NCI-H460 (cell line): ENCODE data around the gene SERPINB8. TPM values are rescaled to one million over a fixed set of nuclear protein-coding genes. Genes with fewer than 3 reads are reported as not detected.
A peak's percentile ranks its signal among the peaks of the same experiment; 100 is the strongest.

Experiments
- DNase-seq: peaks from one replicate; pipeline ENCODE4 v3.0.0-alpha.2; 2016; ENCODE audit warnings: low read depth; ENCODE audit errors: extremely low read depth
- total RNA-seq: library from RNA; depleted of rRNA; stranded (reverse); fragments of >200 nt; shearing (Covaris generic); gene quantifications from 2 replicates; pipeline ENCODE4 v1.2.3, GENCODE V29; 2014

SERPINB8 gene
- total RNA-seq, 1 experiment from 2014 or later, result 54.6 TPM

GRCh38 chr18:63963615-63964256 is 6.1 kb upstream of the SERPINB8 start:
- DNase-seq, result peak; percentile 41

DNA sequence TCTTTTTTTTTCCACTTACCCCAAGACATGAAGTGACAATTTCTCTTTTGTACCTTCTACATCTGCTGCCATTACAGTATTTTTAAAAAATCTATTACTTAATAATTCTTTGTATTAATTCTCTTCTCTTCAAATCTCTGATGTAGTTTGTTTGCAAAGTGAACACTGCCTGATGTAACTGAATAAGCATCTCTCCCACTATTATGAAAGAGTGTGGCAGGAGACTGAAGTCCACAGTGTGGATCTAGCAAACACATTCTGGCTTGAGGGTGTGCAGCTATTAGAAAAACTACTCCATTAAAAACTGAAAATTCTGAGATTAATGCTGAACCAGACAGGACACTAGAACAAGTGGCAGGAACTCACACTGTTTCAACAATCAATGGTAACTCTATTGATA is 5.0 kb upstream of the SERPINB8 start:
- DNase-seq, result no peak

DNA sequence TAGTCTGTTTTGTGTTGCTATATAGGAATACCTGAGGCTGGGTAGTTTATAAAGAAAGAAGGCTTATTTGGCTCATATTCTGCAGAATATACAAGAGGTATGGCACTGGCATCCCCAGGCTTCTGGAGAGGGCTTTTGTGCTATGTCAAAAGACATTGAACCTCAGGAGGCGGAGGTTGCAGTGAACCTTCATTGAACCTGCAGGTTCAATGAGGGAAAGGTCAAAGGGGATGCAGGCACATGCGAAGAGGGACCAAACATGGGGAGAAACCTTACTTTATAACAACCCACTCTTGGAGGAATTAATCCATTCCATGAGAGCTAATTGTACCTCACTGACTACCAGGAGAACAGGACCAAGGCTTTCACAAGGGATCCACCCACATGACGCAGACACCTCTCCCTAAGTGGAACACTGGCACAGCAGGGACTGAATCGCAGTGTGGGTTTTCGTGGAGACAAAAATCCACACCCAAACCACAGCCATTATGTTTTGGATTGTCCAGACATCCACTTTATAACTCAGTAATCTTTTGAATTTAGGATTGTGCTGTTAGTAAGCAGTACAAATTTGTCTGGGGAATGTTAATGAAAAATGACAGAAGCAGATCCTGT is 4.1 kb upstream of the SERPINB8 start:
- DNase-seq, result no peak

- DNase-seq, result peak; percentile 38
These were observed 926 bp downstream of the SERPINB8 start for GRCh38 chr18:63970809-63971205.

DNA sequence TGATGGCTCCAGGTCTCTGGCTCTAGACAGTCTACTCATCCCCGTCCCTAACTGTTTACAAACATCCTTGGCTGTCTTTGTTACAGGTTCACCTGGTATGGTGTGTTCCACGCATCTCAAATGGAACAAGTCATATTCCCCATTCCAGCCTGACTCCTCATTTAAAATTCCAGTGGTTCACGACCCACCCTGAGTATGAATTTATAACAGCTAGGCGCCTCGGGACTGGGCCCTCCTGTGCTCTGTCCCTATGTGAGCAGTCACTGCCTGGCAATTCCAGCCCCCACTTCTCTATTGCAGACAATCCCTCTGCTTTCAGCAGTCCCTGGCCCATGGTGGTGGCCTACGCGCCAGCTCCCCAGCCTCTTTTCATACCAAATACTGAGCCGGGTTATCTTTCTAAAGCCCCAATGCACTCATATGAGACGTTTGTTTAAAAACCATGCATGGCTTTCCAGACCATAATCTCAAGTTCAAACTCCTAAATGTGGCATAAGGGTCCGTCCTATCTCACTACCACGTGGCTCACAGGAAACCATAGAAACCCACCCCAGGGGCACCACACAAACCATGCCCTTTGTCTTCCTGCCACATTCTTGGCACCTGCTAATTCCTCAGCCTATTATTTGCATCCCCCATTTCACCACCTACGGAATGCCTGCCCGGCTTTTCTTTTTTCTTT is 1.6 kb downstream of the SERPINB8 start:
- DNase-seq, result no peak

DNA sequence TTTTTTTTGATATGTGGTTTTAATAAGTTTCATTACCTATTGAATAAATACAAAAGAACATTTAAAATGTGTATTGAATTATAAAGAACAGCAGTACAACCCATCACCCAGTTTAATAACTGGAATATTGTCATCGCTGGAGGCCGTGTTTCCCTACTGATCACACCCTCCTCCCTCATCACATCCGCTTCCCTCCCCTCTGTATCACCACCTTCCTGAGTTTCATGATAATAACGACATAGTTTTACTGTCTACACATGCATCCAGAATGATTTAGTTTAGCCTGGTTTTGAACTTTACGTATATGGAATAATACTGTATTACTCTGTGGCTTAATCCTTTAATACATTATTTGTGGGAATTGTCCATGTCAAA is 2.1 kb downstream of the SERPINB8 start:
- no peak for DNase-seq

DNA sequence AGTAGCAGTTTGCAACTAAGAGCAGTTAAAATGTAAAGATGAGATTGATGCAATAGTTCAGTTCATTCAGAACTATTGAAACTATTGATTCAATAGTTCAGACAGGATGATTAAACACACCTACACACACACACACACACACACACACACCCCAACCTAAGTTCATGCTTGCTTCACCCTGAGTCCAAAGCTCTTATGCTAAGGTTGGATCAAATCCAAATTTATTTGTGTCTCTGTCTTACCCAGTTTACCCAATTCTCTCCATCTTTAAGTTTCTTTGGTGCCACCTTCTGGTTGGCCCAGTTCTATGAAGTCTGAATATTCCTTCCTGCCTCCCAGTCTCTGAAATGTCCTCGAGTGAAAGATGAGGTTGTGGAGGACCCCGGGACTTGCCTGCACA is 5.1 kb downstream of the SERPINB8 start:
- peak; percentile 35 for DNase-seq

GRCh38 chr18:63975628-63976027 is 5.7 kb downstream of the SERPINB8 start:
- DNase-seq, result no peak

DNA sequence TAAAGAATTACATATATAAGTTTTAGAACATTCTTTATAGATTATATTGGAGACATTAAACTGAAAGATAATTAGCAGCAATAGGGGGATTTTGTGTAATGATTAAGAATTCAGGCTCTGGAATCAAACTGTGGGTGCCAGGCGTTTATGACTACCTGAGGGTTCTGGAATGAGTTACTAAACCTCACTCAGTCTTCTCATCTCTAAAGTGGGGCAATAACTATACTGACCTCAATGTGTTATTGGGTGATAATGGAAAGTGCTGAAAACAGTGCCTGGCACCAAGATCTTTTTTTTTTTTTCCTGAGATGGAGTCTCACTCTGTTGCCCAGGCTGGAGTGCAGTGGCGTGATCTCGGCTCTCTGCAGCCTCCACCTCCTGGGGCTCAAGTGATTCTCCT is 7.2 kb downstream of the SERPINB8 start:
- DNase-seq, result no peak

DNA sequence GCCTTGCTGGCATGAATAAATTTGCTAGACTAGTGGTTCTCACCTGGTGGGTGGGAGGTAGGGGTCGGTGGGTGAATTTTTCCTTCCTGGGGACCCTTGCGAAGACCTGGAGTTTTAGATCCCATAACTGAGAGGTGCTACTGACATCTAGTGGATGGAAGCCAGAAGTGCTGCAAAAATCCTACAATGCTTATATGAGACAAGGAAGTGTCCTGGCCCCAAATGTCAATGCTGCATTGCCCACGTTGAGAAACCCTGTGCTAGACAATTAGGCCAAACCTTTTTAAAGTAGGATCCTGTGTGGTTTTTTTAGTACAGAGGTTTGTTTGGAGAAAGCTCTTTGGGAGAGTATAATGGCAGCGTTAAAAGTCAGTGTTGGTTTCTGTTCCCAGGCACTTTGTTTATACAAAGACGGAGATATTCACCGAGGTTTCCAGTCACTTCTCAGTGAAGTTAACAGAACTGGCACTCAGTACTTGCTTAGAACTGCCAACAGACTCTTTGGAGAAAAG is 9.6 kb downstream of the SERPINB8 start:
- DNase-seq, result peak; percentile 45

- DNase-seq, result no peak
These were observed 10.1 kb downstream of the SERPINB8 start for GRCh38 chr18:63980027-63980426.

DNA sequence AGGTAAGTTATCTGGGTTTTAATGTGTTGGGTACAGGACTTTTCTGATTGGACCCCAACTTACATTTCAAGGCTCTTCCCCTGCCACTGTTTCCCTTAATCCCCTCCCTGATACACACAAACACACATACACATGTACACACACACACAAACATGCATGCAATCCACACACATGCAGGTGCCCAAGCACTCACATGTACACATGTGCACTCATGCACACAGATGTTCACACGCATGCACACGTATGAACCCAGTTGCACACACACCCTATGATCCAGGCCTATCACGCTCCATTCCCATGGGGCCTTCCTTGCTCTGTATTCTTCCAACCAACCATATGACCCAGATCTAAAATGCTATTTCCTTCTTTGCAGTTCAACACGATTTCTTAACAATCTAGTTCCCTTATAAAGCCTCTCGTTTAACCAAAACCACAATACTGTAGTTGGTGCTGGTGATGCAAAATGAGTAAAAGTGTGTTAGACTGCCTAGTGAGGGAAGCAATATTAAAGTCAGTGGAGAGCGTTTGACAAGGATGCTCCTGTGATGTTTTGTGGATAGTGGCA is 11.1 kb downstream of the SERPINB8 start:
- DNase-seq, result no peak

DNA sequence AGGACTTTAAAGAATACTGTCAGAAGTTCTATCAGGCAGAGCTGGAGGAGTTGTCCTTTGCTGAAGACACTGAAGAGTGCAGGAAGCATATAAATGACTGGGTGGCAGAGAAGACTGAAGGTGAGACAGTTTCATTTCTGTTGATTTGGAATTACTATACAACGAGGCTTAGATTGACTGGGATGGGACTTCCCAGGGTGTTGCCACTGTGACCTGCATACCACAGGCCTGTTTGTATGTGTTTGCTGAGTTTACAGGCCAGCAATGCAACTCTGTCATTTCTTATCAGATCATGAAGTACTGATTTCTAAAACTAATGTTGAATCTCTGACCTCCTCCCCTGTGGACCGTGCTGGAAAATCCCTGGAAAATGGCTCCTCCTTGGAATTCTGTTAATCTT is 11.8 kb downstream of the SERPINB8 start:
- no peak for DNase-seq

DNA sequence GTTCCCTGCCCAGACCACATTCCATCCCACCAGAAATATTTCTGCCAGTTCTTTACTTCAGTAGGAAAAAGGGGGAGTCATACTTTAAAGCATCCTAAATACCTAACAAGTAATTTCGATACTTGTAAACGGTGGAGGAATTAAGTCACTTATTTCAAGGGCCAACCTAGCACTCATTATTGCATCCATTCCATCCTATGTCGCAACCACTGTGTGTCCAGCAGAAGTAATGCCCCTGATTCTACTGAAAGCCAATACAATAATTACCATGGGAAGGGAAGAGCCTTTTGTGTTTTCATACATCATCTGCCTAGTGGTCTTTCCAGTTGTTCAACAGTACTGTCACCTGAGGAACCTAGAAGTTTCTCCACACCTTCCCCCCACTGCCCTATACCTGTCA is 12.5 kb downstream of the SERPINB8 start:
- DNase-seq, result no peak

DNA sequence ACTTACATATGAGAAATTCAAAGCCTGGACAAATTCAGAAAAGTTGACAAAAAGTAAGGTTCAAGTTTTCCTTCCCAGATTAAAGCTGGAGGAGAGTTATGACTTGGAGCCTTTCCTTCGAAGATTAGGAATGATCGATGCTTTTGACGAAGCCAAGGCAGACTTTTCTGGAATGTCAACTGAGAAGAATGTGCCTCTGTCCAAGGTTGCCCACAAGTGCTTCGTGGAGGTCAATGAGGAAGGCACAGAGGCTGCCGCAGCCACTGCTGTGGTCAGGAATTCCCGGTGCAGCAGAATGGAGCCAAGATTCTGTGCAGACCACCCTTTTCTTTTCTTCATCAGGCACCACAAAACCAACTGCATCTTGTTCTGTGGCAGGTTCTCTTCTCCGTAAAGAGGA is 17.0 kb downstream of the SERPINB8 start:
- no peak for DNase-seq

DNA sequence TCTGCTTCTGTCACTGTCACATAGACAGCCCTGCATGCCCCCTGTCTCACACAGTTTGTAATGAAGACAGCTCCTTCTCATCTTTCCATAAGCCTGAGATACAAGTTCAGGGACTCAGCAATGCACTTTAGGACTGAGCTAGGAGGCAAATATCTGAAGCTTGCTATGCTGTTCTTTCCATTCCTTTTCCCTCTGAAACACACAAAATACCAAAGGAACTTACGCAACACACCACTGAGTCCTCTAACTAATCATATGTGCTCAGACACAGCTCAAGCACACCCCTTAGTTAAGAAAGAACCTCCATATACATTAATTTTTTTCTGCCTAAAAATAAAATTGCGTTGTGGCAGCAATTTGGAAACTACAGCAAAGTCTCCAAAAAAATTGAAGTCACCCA is 17.9 kb downstream of the SERPINB8 start:
- no peak for DNase-seq

- no peak for DNase-seq
These were observed 22.9 kb downstream of the SERPINB8 start for GRCh38 chr18:63992751-63993150.

GRCh38 chr18:63994783-63995399 is 25.0 kb downstream of the SERPINB8 start:
- DNase-seq, result peak; percentile 12

DNA sequence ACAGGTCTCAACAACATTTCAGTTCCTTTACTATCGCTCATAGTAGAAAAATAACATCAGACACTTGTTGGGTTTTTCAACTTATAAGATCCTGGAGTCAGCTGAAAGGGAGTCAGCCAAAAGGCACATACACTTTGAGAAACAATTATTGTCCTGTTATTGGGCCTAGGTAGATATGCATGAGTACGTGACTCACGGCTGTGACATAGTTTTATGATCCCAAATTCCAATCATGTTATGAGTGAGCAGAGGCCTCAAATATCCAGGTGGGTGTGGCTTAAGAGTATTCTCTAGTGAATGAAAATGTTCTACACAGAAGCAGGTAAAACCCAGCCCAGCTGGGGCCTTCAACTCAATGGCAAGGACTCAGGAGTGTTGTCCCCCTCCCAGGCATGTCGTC is 27.2 kb downstream of the SERPINB8 start:
- no peak for DNase-seq

- DNase-seq, result no peak
These were observed 27.7 kb downstream of the SERPINB8 start for GRCh38 chr18:63997606-63998005.

DNA sequence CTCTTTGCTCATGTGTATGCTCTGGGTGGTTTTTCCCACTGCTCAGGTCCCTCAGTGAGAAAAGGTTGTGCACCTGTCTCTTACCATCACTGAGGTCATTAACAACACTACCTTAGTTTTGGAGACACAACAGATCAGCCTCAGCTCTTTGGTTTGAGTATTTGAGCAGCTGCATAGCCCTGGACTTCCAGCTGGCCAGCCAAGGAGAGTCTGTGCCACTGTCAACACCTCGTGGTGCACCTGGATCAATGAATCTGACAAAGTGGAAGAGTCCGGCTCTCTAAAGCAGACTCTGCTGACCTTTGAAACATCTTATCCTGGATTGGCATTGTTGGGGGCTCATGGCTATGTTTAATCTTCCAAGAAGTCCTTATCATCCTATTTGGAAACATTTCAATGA is 30.0 kb downstream of the SERPINB8 start:
- no peak for DNase-seq
